Measurements from ENCODE around the gene SUCO.

- TF ChIP-seq CTCF (IDR thresholded peaks at IDR 0.05), result no peak
- TF ChIP-seq POLR2A (IDR thresholded peaks at IDR 0.05), result peak; percentile 93
These were observed at the start of gene SUCO for GRCh38 chr1:172532700-172533512.
